ENCODE measurements around the gene TBX4.
"Not testable (repeated sequence)": the region's sequence is repeated elsewhere in the genome, so short reads cannot be mapped to it uniquely, and the experiment has no call there.

Gene TBX4

GRCh38 chr17:61484174-61484573, 32.0 kb downstream of the TBX4 start:
- DNase-seq (ENCODE audit: low spot score) = no peak

- no peak for DNase-seq (ENCODE audit: low spot score)
These were observed 33.0 kb downstream of the TBX4 start for GRCh38 chr17:61485067-61485775.

GRCh38 chr17:61486135-61487120, 34.2 kb downstream of the TBX4 start:
- no peak for DNase-seq (ENCODE audit: low spot score)

- no peak for DNase-seq (ENCODE audit: low spot score)
These were observed 35.2 kb downstream of the TBX4 start for GRCh38 chr17:61487161-61487988.

- no peak for DNase-seq (ENCODE audit: low spot score)
These were observed 35.9 kb downstream of the TBX4 start for GRCh38 chr17:61487989-61488595.

GRCh38 chr17:61488878-61489718, 36.9 kb downstream of the TBX4 start:
- DNase-seq (ENCODE audit: low spot score) = no peak

- no peak for DNase-seq (ENCODE audit: low spot score)
These were observed 37.7 kb downstream of the TBX4 start for GRCh38 chr17:61489719-61490490.

- DNase-seq (ENCODE audit: low spot score) = no peak
These were observed 38.3 kb downstream of the TBX4 start for GRCh38 chr17:61490540-61490975.

- no peak for DNase-seq (ENCODE audit: low spot score)
These were observed 39.8 kb downstream of the TBX4 start for GRCh38 chr17:61491981-61492380.

GRCh38 chr17:61492759-61493526, 40.7 kb downstream of the TBX4 start:
- no peak for DNase-seq (ENCODE audit: low spot score)

- not testable (repeated sequence) for DNase-seq (ENCODE audit: low spot score)
These were observed 41.7 kb downstream of the TBX4 start for GRCh38 chr17:61493830-61494324.

GRCh38 chr17:61494325-61495160, 42.3 kb downstream of the TBX4 start:
- no peak for DNase-seq (ENCODE audit: low spot score)

GRCh38 chr17:61495161-61495857, 43.1 kb downstream of the TBX4 start:
- no peak for DNase-seq (ENCODE audit: low spot score)

- DNase-seq (ENCODE audit: low spot score) = no peak
These were observed 44.1 kb downstream of the TBX4 start for GRCh38 chr17:61496174-61496956.

- no peak for DNase-seq (ENCODE audit: low spot score)
These were observed 44.9 kb downstream of the TBX4 start for GRCh38 chr17:61496957-61497653.
